Prostate gland (tissue), 2 donors: ENCODE results near the gene CDKN1A. TPM values are rescaled to one million over a fixed set of nuclear protein-coding genes. Genes with fewer than 3 reads are reported as not detected.
A peak's percentile ranks its signal among the peaks of the same experiment; 100 is the strongest.

Source experiments
- DNase-seq: peaks from one replicate; pipeline ENCODE4 v3.0.0-alpha.2; 2019; ENCODE audit warnings: low spot score
- H3K27ac ChIP-seq, 2 donors: fragments of 200-600 bp; sonication (generic); 2 replicates each; pipeline ENCODE4 v1.5.1; 2017 to 2019
- H3K27me3 ChIP-seq: fragments of 200-600 bp; sonication (generic); replicated peaks from 2 replicates; pipeline ENCODE4 v1.5.1; 2019; ENCODE audit not compliant: insufficient read depth
- H3K36me3 ChIP-seq, 2 donors: fragments of 200-600 bp; sonication (generic); 1 replicate in 1 of 2; 2 replicates in 1 of 2; pipeline versions ENCODE4 v1.5.1 to v1.8.1; 2017 to 2019
- H3K4me1 ChIP-seq: fragments of 200-600 bp; sonication (generic); replicated peaks from 2 replicates; pipeline ENCODE4 v1.5.1; 2019
- H3K4me3 ChIP-seq, 2 donors: fragments of 200-600 bp; sonication (generic); 2 replicates each; pipeline ENCODE4 v1.5.1; 2017 to 2019
- H3K9me3 ChIP-seq: fragments of 200-600 bp; sonication (generic); 2 replicates; pipeline ENCODE4 v1.5.1; 2017
- CTCF ChIP-seq, 4 experiments: fragments of 200-600 bp in 2 of 4; fragments of 450-650 bp in 2 of 4; sonication (generic) in 2 of 4; IDR thresholded peaks; 1 replicate in 3 of 4; 2 replicates in 1 of 4; pipeline ENCODE4 v1.5.1; 2016 to 2019; ENCODE audit warnings: antibody characterized with exemption in 4 of 4, mild to moderate bottlenecking in 2 of 4, moderate library complexity in 2 of 4
- POLR2A ChIP-seq: fragments of 450-650 bp; IDR thresholded peaks from one replicate; pipeline ENCODE4 v1.6.1; 2016; ENCODE audit warnings: antibody characterized with exemption, mild to moderate bottlenecking
- POLR2AphosphoS5 ChIP-seq: sonication (generic); formaldehyde crosslinking; IDR thresholded peaks from one replicate; pipeline ENCODE4 v1.6.1; 2017; ENCODE audit warnings: antibody characterized with exemption
- WGBS: methylation state at CpG from one replicate; pipeline ENCODE4 v1.1.5; 2018; 5-methylcytosine and 5-hydroxymethylcytosine counted together
- intact Hi-C: fragments of 100-400 bp; cut with DNase I; formaldehyde crosslinking; loops from one replicate; pipeline ENCODE4 v1.14.2; 2022
- total RNA-seq, 2 donors: library from RNA; depleted of rRNA; stranded (reverse); fragments of >200 nt; gene quantifications; one replicate each; pipeline ENCODE4 v1.1.0, GENCODE V29; 2016

Gene CDKN1A
- total RNA-seq, 2 donors from 2014 or later: 69.7 to 148 TPM

- H3K4me1 ChIP-seq: no peaks in the 10 kb centered on the region
- H3K27me3 ChIP-seq: no peaks in the 10 kb centered on the region
- no peaks in the 10 kb centered on the region for H3K9me3 ChIP-seq
- no peak for TF ChIP-seq POLR2A
- TF ChIP-seq POLR2AphosphoS5: no peak
- TF ChIP-seq CTCF (IDR thresholded peaks at IDR 0.05): no peak
- WGBS: 38% methylated on average over 31 of the region's 44 CpGs
- H3K4me3 ChIP-seq: no peak overlapping the region
- intact Hi-C loops: no loop called here
- no peaks in the 10 kb centered on the region for H3K36me3 ChIP-seq
- DNase-seq: no peak
- H3K27ac ChIP-seq: no peak overlapping the region
These were observed 17.6 kb upstream of the CDKN1A start for GRCh38 chr6:36660771-36661471.

DNA sequence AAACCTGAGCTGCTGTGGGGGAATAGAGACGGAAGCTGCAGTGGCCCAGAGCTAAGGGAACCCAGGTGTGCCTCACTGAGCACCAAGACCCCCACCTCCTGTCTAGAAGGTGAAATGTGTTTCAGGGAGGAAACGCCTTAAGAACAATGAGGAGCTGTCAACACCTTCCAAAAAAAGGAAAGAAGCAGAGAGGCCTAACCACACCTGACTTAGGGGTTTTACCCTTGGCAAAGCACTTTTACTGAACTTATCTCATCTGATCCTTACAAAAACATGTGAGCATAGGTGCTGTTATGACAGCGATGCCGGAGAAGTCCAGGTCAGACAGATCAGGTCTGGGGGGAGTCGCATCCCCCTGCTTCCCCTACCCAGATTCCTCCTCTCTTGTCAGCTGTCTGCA is 16.1 kb upstream of the CDKN1A start:
- intact Hi-C loops: no loop called here
- H3K4me1 ChIP-seq: no peaks in the 10 kb centered on the region
- DNase-seq: no peak
- H3K27me3 ChIP-seq: no peaks in the 10 kb centered on the region
- H3K36me3 ChIP-seq: no peaks in the 10 kb centered on the region
- WGBS: 64% methylated on average over 5 of the region's 5 CpGs
- TF ChIP-seq POLR2AphosphoS5 (no peak), CTCF (IDR thresholded peaks at IDR 0.05) (no peak)
- H3K9me3 ChIP-seq: no peaks in the 10 kb centered on the region
- H3K27ac ChIP-seq: no peak overlapping the region
- no peak overlapping the region for H3K4me3 ChIP-seq

DNA sequence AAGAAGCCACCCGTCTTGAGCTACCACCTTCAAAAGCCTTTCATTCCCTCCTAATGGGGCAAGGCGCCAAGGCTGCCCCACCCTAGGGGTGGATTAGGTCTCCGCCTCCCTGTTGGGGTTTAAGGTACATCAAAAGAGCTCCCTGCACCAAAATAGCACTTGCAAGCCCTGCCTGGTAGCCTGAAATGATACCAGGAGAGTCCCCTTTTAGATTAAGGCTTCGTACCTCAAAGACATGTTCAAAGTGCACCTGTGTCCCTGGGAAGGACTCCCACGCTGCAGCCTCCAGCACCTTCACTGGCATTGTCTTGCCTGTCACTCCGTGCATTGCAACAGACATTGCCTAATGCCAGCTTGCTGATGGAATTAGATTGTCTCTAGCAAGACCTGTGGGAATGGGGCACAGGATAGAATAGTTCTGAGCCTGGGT is 15.7 kb upstream of the CDKN1A start:
- H3K36me3 ChIP-seq: no peaks in the 10 kb centered on the region
- no peaks in the 10 kb centered on the region for H3K27me3 ChIP-seq
- TF ChIP-seq POLR2A (no peak), CTCF (IDR thresholded peaks at IDR 0.05) (no peak), POLR2AphosphoS5 (no peak)
- WGBS: 51% methylated on average over 6 of the region's 6 CpGs
- H3K27ac ChIP-seq: no peak overlapping the region
- no peaks in the 10 kb centered on the region for H3K4me1 ChIP-seq
- intact Hi-C loops: no loop called here
- no peaks in the 10 kb centered on the region for H3K9me3 ChIP-seq
- no peak overlapping the region for H3K4me3 ChIP-seq
- DNase-seq: peak; percentile 36

GRCh38 chr6:36663504-36664446 is 14.7 kb upstream of the CDKN1A start:
- no peak for TF ChIP-seq POLR2A
- no peak overlapping the region for H3K4me3 ChIP-seq
- no peak for DNase-seq
- WGBS: 73% methylated on average over 4 of the region's 4 CpGs
- H3K27ac ChIP-seq: no peak overlapping the region
- H3K9me3 ChIP-seq: no peaks in the 10 kb centered on the region
- no peaks in the 10 kb centered on the region for H3K27me3 ChIP-seq
- no peaks in the 10 kb centered on the region for H3K36me3 ChIP-seq
- intact Hi-C loops: no loop called here
- no peaks in the 10 kb centered on the region for H3K4me1 ChIP-seq

- H3K9me3 ChIP-seq: no peaks in the 10 kb centered on the region
- no peak for DNase-seq
- TF ChIP-seq POLR2A (no peak), CTCF (IDR thresholded peaks at IDR 0.05) (no peak), POLR2AphosphoS5 (no peak)
- no peak overlapping the region for H3K27ac ChIP-seq
- no peaks in the 10 kb centered on the region for H3K27me3 ChIP-seq
- no peak overlapping the region for H3K4me3 ChIP-seq
- WGBS: 94% methylated on average over 4 of the region's 4 CpGs
- no peaks in the 10 kb centered on the region for H3K36me3 ChIP-seq
- intact Hi-C loops: no loop called here
- no peaks in the 10 kb centered on the region for H3K4me1 ChIP-seq
These were observed 13.3 kb upstream of the CDKN1A start for GRCh38 chr6:36665180-36665579.
